Measurements from ENCODE around the gene FOXK2.

The FOXK2 gene

DNA sequence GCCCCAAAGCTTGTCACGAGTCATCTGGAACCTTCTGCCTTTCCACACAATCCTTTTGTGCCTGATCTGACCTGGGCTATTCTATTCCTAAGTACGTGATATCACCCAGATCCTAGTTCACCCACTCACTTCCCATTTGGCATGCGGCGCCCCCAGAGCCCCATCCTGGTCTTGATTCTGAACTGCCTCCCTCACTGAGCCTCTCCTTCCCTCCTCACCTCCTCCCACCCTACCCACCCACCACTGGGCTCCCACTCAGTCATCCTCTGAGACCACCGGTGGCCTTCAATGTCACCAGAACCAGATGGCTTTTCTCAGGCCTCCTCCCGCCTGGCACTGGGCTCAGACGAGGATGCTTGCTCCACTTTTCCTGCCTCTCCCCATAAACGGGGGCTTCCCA lies 110.2 kb downstream of the FOXK2 start:
- no peak overlapping the region for H3K27ac ChIP-seq (ENCODE audit: low read depth, low read length)
- peaks cover 0 to 6% (median 0%) of the 10 kb centered on the region in 5 donors for H3K4me1 ChIP-seq (ENCODE audit: control insufficient read depth in 5 of 5, insufficient read depth in 5 of 5, low read length in 5 of 5)
- no peaks in the 10 kb centered on the region for H3K9me3 ChIP-seq (ENCODE audit: control insufficient read depth in 5 of 5, low read length in 5 of 5)
- H3K9ac ChIP-seq (ENCODE audit: low read length in 5 of 5), result no peak overlapping the region
- no peaks in the 10 kb centered on the region for H3K27me3 ChIP-seq (ENCODE audit: control insufficient read depth in 5 of 5, insufficient read depth in 4 of 5, low read length in 5 of 5)
- H3K36me3 ChIP-seq (ENCODE audit: control insufficient read depth in 5 of 5, insufficient read depth in 5 of 5, low read length in 5 of 5), result peaks cover 0 to 79% (median 54%) of the 10 kb centered on the region in 5 donors
- H3K4me3 ChIP-seq (ENCODE audit: low read depth in 1 of 5, low read length in 5 of 5), result no peak overlapping the region

DNA sequence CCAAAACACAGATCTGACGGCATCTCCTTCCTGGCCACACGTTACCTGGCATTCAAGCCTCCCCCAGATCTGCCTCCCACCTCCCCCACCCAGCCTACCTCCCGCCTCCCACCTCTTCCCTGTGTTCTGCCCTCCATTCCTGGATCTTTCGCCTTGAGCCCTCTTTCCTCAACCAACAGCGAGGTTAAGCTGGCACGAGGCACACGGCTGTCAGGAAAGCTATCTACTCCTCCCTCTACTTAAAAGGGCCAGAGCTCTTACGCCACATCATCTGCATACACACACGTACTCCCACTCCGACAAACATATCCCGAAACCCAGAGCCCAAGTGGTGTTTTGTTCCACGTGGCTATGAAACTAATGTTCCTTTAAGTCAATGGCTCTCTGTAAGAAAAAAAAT lies 110.7 kb downstream of the FOXK2 start:
- H3K4me1 ChIP-seq (ENCODE audit: control insufficient read depth in 5 of 5, insufficient read depth in 5 of 5, low read length in 5 of 5), result peaks cover 0 to 6% (median 0%) of the 10 kb centered on the region in 5 donors
- H3K9me3 ChIP-seq (ENCODE audit: control insufficient read depth in 5 of 5, low read length in 5 of 5), result no peaks in the 10 kb centered on the region
- no peak overlapping the region for H3K9ac ChIP-seq (ENCODE audit: low read length in 5 of 5)
- H3K27me3 ChIP-seq (ENCODE audit: control insufficient read depth in 5 of 5, insufficient read depth in 4 of 5, low read length in 5 of 5), result no peaks in the 10 kb centered on the region
- H3K4me3 ChIP-seq (ENCODE audit: low read depth in 1 of 5, low read length in 5 of 5), result no peak overlapping the region
- H3K27ac ChIP-seq (ENCODE audit: low read depth, low read length), result no peak overlapping the region
- H3K36me3 ChIP-seq (ENCODE audit: control insufficient read depth in 5 of 5, insufficient read depth in 5 of 5, low read length in 5 of 5), result peaks cover 0 to 74% (median 49%) of the 10 kb centered on the region in 5 donors

GRCh38 chr17:82631544-82631943 lies 112.0 kb downstream of the FOXK2 start:
- Histone ChIP-seq H3K36me3 (ENCODE audit: control insufficient read depth in 5 of 5, insufficient read depth in 5 of 5, low read length in 5 of 5) (peaks cover 0 to 62% (median 44%) of the 10 kb centered on the region in 5 donors), H3K27ac (ENCODE audit: low read depth, low read length) (no peak overlapping the region), H3K4me1 (ENCODE audit: control insufficient read depth in 5 of 5, insufficient read depth in 5 of 5, low read length in 5 of 5) (peaks cover 0 to 6% (median 0%) of the 10 kb centered on the region in 5 donors), H3K9me3 (ENCODE audit: control insufficient read depth in 5 of 5, low read length in 5 of 5) (no peaks in the 10 kb centered on the region), H3K27me3 (ENCODE audit: control insufficient read depth in 5 of 5, insufficient read depth in 4 of 5, low read length in 5 of 5) (no peaks in the 10 kb centered on the region), H3K9ac (ENCODE audit: low read length in 5 of 5) (no peak overlapping the region), H3K4me3 (ENCODE audit: low read depth in 1 of 5, low read length in 5 of 5) (no peak overlapping the region)

GRCh38 chr17:82632451-82632850 lies 112.9 kb downstream of the FOXK2 start:
- H3K27me3 ChIP-seq (ENCODE audit: control insufficient read depth in 5 of 5, insufficient read depth in 4 of 5, low read length in 5 of 5), result no peaks in the 10 kb centered on the region
- peaks cover 0 to 2% (median under 1%) of the 10 kb centered on the region in 5 donors for H3K4me1 ChIP-seq (ENCODE audit: control insufficient read depth in 5 of 5, insufficient read depth in 5 of 5, low read length in 5 of 5)
- no peak overlapping the region for H3K9ac ChIP-seq (ENCODE audit: low read length in 5 of 5)
- H3K36me3 ChIP-seq (ENCODE audit: control insufficient read depth in 5 of 5, insufficient read depth in 5 of 5, low read length in 5 of 5), result peaks cover 0 to 56% (median 35%) of the 10 kb centered on the region in 5 donors
- no peak overlapping the region for H3K27ac ChIP-seq (ENCODE audit: low read depth, low read length)
- no peak overlapping the region for H3K4me3 ChIP-seq (ENCODE audit: low read depth in 1 of 5, low read length in 5 of 5)
- no peaks in the 10 kb centered on the region for H3K9me3 ChIP-seq (ENCODE audit: control insufficient read depth in 5 of 5, low read length in 5 of 5)

- H3K4me1 ChIP-seq (ENCODE audit: control insufficient read depth in 5 of 5, insufficient read depth in 5 of 5, low read length in 5 of 5), result peaks cover 0 to 2% (median 0%) of the 10 kb centered on the region in 5 donors
- peaks cover 0 to 50% (median 28%) of the 10 kb centered on the region in 5 donors for H3K36me3 ChIP-seq (ENCODE audit: control insufficient read depth in 5 of 5, insufficient read depth in 5 of 5, low read length in 5 of 5)
- no peak overlapping the region for H3K27ac ChIP-seq (ENCODE audit: low read depth, low read length)
- H3K9me3 ChIP-seq (ENCODE audit: control insufficient read depth in 5 of 5, low read length in 5 of 5), result no peaks in the 10 kb centered on the region
- no peak overlapping the region for H3K4me3 ChIP-seq (ENCODE audit: low read depth in 1 of 5, low read length in 5 of 5)
- no peak overlapping the region for H3K9ac ChIP-seq (ENCODE audit: low read length in 5 of 5)
- no peaks in the 10 kb centered on the region for H3K27me3 ChIP-seq (ENCODE audit: control insufficient read depth in 5 of 5, insufficient read depth in 4 of 5, low read length in 5 of 5)
Measured at GRCh38 chr17:82633343-82633742, 113.8 kb downstream of the FOXK2 start.

DNA sequence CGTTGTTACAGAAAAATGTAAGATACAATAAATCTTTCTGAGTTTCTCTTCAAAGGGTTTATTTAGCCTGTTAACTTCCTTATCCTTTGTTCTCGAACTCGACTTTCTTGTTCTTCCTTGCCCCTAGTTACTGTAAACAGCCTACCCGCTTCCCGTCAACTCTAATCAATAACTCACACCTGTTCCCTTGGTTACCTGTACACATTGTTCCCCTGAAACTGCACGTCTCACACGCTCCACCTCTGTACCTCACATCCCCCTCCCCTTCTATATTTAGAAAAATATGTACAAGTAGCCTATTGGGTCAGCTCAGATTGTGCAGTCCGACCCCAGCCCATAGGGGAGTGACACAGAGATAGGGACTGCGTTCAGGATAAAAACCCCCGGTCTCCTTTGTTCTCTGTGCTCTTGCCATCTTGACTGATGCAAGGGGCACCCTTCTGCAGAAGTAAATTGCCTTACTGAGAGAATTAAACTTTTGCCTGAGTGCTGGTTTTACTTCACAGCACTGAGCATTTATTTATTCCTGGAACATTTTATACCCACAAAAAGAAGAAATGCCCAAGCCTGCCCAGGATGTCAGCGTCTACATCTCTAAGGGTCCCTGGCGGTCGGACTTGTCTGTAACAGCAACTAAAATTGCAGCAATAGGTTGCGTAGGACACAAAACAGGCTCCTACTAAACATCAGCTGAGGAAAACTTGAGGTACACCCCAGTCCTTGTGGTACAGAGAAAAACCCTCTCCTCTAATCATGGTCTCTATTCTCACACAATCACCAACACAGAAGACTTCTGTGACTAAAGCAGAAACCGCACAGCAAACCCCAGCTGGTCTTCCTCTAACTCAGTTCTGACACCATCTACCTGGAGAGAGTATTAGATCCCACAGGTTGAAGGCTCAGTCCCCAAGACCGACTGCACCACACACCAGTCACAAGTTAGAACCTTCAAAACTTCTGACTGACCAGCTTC lies 117.4 kb downstream of the FOXK2 start:
- Histone ChIP-seq H3K9ac (ENCODE audit: low read length in 5 of 5) (peak overlapping the region in 1 of 5 donors; percentile 48), H3K4me3 (ENCODE audit: low read depth in 1 of 5, low read length in 5 of 5) (no peak overlapping the region), H3K27ac (ENCODE audit: low read depth, low read length) (no peak overlapping the region), H3K9me3 (ENCODE audit: control insufficient read depth in 5 of 5, low read length in 5 of 5) (no peaks in the 10 kb centered on the region), H3K27me3 (ENCODE audit: control insufficient read depth in 5 of 5, insufficient read depth in 4 of 5, low read length in 5 of 5) (no peaks in the 10 kb centered on the region), H3K36me3 (ENCODE audit: control insufficient read depth in 5 of 5, insufficient read depth in 5 of 5, low read length in 5 of 5) (peaks cover 0 to 45% (median 29%) of the 10 kb centered on the region in 5 donors), H3K4me1 (ENCODE audit: control insufficient read depth in 5 of 5, insufficient read depth in 5 of 5, low read length in 5 of 5) (peaks cover 0 to 7% (median 0%) of the 10 kb centered on the region in 5 donors)

- no peaks in the 10 kb centered on the region for H3K27me3 ChIP-seq (ENCODE audit: control insufficient read depth in 5 of 5, insufficient read depth in 4 of 5, low read length in 5 of 5)
- H3K4me1 ChIP-seq (ENCODE audit: control insufficient read depth in 5 of 5, insufficient read depth in 5 of 5, low read length in 5 of 5), result peaks cover 0 to 7% (median 0%) of the 10 kb centered on the region in 5 donors
- H3K36me3 ChIP-seq (ENCODE audit: control insufficient read depth in 5 of 5, insufficient read depth in 5 of 5, low read length in 5 of 5), result peaks cover 0 to 52% (median 37%) of the 10 kb centered on the region in 5 donors
- H3K27ac ChIP-seq (ENCODE audit: low read depth, low read length), result no peak overlapping the region
- H3K4me3 ChIP-seq (ENCODE audit: low read depth in 1 of 5, low read length in 5 of 5), result no peak overlapping the region
- no peak overlapping the region for H3K9ac ChIP-seq (ENCODE audit: low read length in 5 of 5)
- no peaks in the 10 kb centered on the region for H3K9me3 ChIP-seq (ENCODE audit: control insufficient read depth in 5 of 5, low read length in 5 of 5)
Measured at GRCh38 chr17:82638183-82638773, 118.7 kb downstream of the FOXK2 start.

DNA sequence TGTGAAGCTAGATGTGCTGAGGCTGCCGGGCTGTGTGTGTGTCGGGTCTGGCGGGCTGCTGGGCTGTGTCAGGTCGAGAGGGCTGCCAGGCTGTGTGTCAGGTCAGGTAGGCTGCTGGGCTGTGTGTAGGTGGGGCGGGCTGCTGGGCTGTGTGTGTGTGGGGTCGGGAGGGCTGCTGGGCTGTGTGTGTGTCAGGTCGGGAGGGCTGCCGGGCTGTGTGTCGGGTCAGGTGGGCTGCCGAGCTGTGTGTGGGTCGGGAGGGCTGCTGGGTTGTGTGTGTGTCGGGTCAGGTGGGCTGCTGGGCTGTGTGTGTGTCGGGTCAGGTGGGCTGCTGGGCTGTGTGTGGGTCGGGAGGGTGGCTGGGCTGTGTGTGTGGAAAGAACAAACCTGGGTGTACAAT lies 120.1 kb downstream of the FOXK2 start:
- Histone ChIP-seq H3K27ac (ENCODE audit: low read depth, low read length) (no peak overlapping the region), H3K36me3 (ENCODE audit: control insufficient read depth in 5 of 5, insufficient read depth in 5 of 5, low read length in 5 of 5) (peaks cover 0 to 58% (median 44%) of the 10 kb centered on the region in 5 donors)

GRCh38 chr17:82640036-82640435 lies 120.5 kb downstream of the FOXK2 start:
- no peaks in the 10 kb centered on the region for H3K27me3 ChIP-seq (ENCODE audit: control insufficient read depth in 5 of 5, insufficient read depth in 4 of 5, low read length in 5 of 5)
- H3K36me3 ChIP-seq (ENCODE audit: control insufficient read depth in 5 of 5, insufficient read depth in 5 of 5, low read length in 5 of 5), result peaks cover 0 to 58% (median 44%) of the 10 kb centered on the region in 5 donors
- no peak overlapping the region for H3K4me3 ChIP-seq (ENCODE audit: low read depth in 1 of 5, low read length in 5 of 5)
- H3K4me1 ChIP-seq (ENCODE audit: control insufficient read depth in 5 of 5, insufficient read depth in 5 of 5, low read length in 5 of 5), result peaks cover 0 to 7% (median 0%) of the 10 kb centered on the region in 5 donors
- no peak overlapping the region for H3K9ac ChIP-seq (ENCODE audit: low read length in 5 of 5)
- no peaks in the 10 kb centered on the region for H3K9me3 ChIP-seq (ENCODE audit: control insufficient read depth in 5 of 5, low read length in 5 of 5)
- H3K27ac ChIP-seq (ENCODE audit: low read depth, low read length), result no peak overlapping the region

More for the DNA sequence above, 120.1 kb downstream of the FOXK2 start:
- Histone ChIP-seq H3K4me3 (ENCODE audit: low read depth in 1 of 5, low read length in 5 of 5) (no peak overlapping the region), H3K4me1 (ENCODE audit: control insufficient read depth in 5 of 5, insufficient read depth in 5 of 5, low read length in 5 of 5) (peaks cover 0 to 7% (median 0%) of the 10 kb centered on the region in 5 donors), H3K27me3 (ENCODE audit: control insufficient read depth in 5 of 5, insufficient read depth in 4 of 5, low read length in 5 of 5) (no peaks in the 10 kb centered on the region), H3K9me3 (ENCODE audit: control insufficient read depth in 5 of 5, low read length in 5 of 5) (no peaks in the 10 kb centered on the region), H3K9ac (ENCODE audit: low read length in 5 of 5) (no peak overlapping the region)

- Histone ChIP-seq H3K4me3 (ENCODE audit: low read depth in 1 of 5, low read length in 5 of 5) (no peak overlapping the region), H3K9me3 (ENCODE audit: control insufficient read depth in 5 of 5, low read length in 5 of 5) (no peaks in the 10 kb centered on the region), H3K9ac (ENCODE audit: low read length in 5 of 5) (no peak overlapping the region), H3K27ac (ENCODE audit: low read depth, low read length) (no peak overlapping the region), H3K36me3 (ENCODE audit: control insufficient read depth in 5 of 5, insufficient read depth in 5 of 5, low read length in 5 of 5) (peaks cover 0 to 53% (median 44%) of the 10 kb centered on the region in 5 donors), H3K27me3 (ENCODE audit: control insufficient read depth in 5 of 5, insufficient read depth in 4 of 5, low read length in 5 of 5) (no peaks in the 10 kb centered on the region), H3K4me1 (ENCODE audit: control insufficient read depth in 5 of 5, insufficient read depth in 5 of 5, low read length in 5 of 5) (peaks cover 4 to 20% (median 7%) of the 10 kb centered on the region in 5 donors)
Measured at GRCh38 chr17:82642022-82642421, 122.5 kb downstream of the FOXK2 start.

Data from subcutaneous abdominal adipose tissue (tissue), 5 donors.